Prostate gland (tissue), 2 donors: ENCODE measurements around the gene ATP5F1E. TPM values are rescaled to one million over a fixed set of nuclear protein-coding genes. Genes with fewer than 3 reads are reported as not detected.

Source experiments
- DNase-seq: peaks from one replicate; pipeline ENCODE4 v3.0.0-alpha.2; 2019; ENCODE audit warnings: low spot score
- H3K27ac ChIP-seq, 2 donors: fragments of 200-600 bp; sonication (generic); 2 replicates each; pipeline ENCODE4 v1.5.1; 2017 to 2019
- H3K27me3 ChIP-seq: fragments of 200-600 bp; sonication (generic); replicated peaks from 2 replicates; pipeline ENCODE4 v1.5.1; 2019; ENCODE audit not compliant: insufficient read depth
- H3K36me3 ChIP-seq, 2 donors: fragments of 200-600 bp; sonication (generic); 1 replicate in 1 of 2; 2 replicates in 1 of 2; pipeline versions ENCODE4 v1.5.1 to v1.8.1; 2017 to 2019
- H3K4me1 ChIP-seq: fragments of 200-600 bp; sonication (generic); replicated peaks from 2 replicates; pipeline ENCODE4 v1.5.1; 2019
- H3K4me3 ChIP-seq, 2 donors: fragments of 200-600 bp; sonication (generic); 2 replicates each; pipeline ENCODE4 v1.5.1; 2017 to 2019
- H3K9me3 ChIP-seq: fragments of 200-600 bp; sonication (generic); 2 replicates; pipeline ENCODE4 v1.5.1; 2017
- CTCF ChIP-seq, 4 experiments: fragments of 200-600 bp in 2 of 4; fragments of 450-650 bp in 2 of 4; sonication (generic) in 2 of 4; IDR thresholded peaks; 1 replicate in 3 of 4; 2 replicates in 1 of 4; pipeline ENCODE4 v1.5.1; 2016 to 2019; ENCODE audit warnings: antibody characterized with exemption in 4 of 4, mild to moderate bottlenecking in 2 of 4, moderate library complexity in 2 of 4
- POLR2A ChIP-seq: fragments of 450-650 bp; IDR thresholded peaks from one replicate; pipeline ENCODE4 v1.6.1; 2016; ENCODE audit warnings: antibody characterized with exemption, mild to moderate bottlenecking
- POLR2AphosphoS5 ChIP-seq: sonication (generic); formaldehyde crosslinking; IDR thresholded peaks from one replicate; pipeline ENCODE4 v1.6.1; 2017; ENCODE audit warnings: antibody characterized with exemption
- WGBS: methylation state at CpG from one replicate; pipeline ENCODE4 v1.1.5; 2018; 5-methylcytosine and 5-hydroxymethylcytosine counted together
- intact Hi-C: fragments of 100-400 bp; cut with DNase I; formaldehyde crosslinking; loops from one replicate; pipeline ENCODE4 v1.14.2; 2022
- total RNA-seq, 2 donors: library from RNA; depleted of rRNA; stranded (reverse); fragments of >200 nt; gene quantifications; one replicate each; pipeline ENCODE4 v1.1.0, GENCODE V29; 2016

Gene ATP5F1E
- total RNA-seq, 2 donors from 2014 or later, result 23.5 to 24.4 TPM

- H3K27ac ChIP-seq, result no peak overlapping the region
- no peaks in the 10 kb centered on the region for H3K36me3 ChIP-seq
- no peaks in the 10 kb centered on the region for H3K9me3 ChIP-seq
- 94% methylated on average over 24 of the region's 24 CpGs for WGBS
- TF ChIP-seq POLR2AphosphoS5 (no peak), POLR2A (no peak), CTCF (IDR thresholded peaks at IDR 0.05) (no peak)
- H3K4me1 ChIP-seq, result no peaks in the 10 kb centered on the region
- no peak for DNase-seq
- H3K4me3 ChIP-seq, result no peak overlapping the region
- intact Hi-C loops, result no loop called here
- H3K27me3 ChIP-seq, result no peaks in the 10 kb centered on the region
These were observed 8.0 kb downstream of the ATP5F1E start for GRCh38 chr20:59024111-59024530.

GRCh38 chr20:59023616-59024015, 8.5 kb downstream of the ATP5F1E start:
- H3K27me3 ChIP-seq, result no peaks in the 10 kb centered on the region
- H3K9me3 ChIP-seq, result no peaks in the 10 kb centered on the region
- intact Hi-C loops, result no loop called here
- H3K4me3 ChIP-seq, result no peak overlapping the region
- no peak for DNase-seq
- WGBS, result 95% methylated on average over 13 of the region's 13 CpGs
- no peaks in the 10 kb centered on the region for H3K4me1 ChIP-seq
- no peak for TF ChIP-seq POLR2AphosphoS5
- no peak for TF ChIP-seq CTCF (IDR thresholded peaks at IDR 0.05)
- TF ChIP-seq POLR2A, result no peak
- no peaks in the 10 kb centered on the region for H3K36me3 ChIP-seq
- H3K27ac ChIP-seq, result no peak overlapping the region

DNA sequence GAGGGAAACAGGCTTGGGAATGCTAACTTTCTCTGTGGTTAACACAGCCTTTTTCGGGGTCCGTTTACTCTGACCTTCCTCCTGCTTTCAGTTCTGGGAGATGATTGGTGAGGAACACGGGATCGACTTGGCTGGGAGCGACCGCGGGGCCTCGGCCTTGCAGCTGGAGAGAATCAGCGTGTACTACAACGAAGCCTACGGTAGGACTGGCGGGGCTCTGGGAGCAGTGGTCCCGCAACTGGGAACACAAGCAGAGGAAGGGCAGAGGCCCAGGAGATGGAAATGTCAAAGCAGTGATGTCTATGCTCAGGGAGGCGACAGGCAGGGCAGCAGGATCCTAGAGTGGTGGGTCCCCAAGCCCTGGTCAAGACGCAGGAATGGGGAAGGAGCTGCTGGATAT, 9.4 kb downstream of the ATP5F1E start:
- Histone ChIP-seq H3K4me1 (no peaks in the 10 kb centered on the region), H3K27ac (no peak overlapping the region)

GRCh38 chr20:59020938-59021551, 11.1 kb downstream of the ATP5F1E start:
- intact Hi-C loops, result no loop called here
- Histone ChIP-seq H3K4me3 (no peak overlapping the region), H3K27ac (no peak overlapping the region), H3K4me1 (no peaks in the 10 kb centered on the region), H3K9me3 (no peaks in the 10 kb centered on the region), H3K36me3 (no peaks in the 10 kb centered on the region), H3K27me3 (no peaks in the 10 kb centered on the region)
- TF ChIP-seq CTCF (IDR thresholded peaks at IDR 0.05) (no peak), POLR2A (no peak), POLR2AphosphoS5 (no peak)
- DNase-seq, result no peak
- WGBS, result 49% methylated on average over 5 of the region's 5 CpGs

More for the DNA sequence above, 9.4 kb downstream of the ATP5F1E start:
- TF ChIP-seq CTCF (IDR thresholded peaks at IDR 0.05) (no peak), POLR2AphosphoS5 (no peak), POLR2A (no peak)
- H3K9me3 ChIP-seq, result no peaks in the 10 kb centered on the region
- intact Hi-C loops, result no loop called here
- 87% methylated on average over 15 of the region's 15 CpGs for WGBS
- DNase-seq, result no peak
- H3K36me3 ChIP-seq, result no peaks in the 10 kb centered on the region
- no peaks in the 10 kb centered on the region for H3K27me3 ChIP-seq
- H3K4me3 ChIP-seq, result no peak overlapping the region

- DNase-seq, result no peak
- Histone ChIP-seq H3K4me1 (no peaks in the 10 kb centered on the region), H3K36me3 (no peaks in the 10 kb centered on the region), H3K4me3 (no peak within 1 kb of the TSS), H3K27me3 (no peaks in the 10 kb centered on the region), H3K27ac (no peak within 1 kb of the TSS), H3K9me3 (no peaks in the 10 kb centered on the region)
- intact Hi-C loops, result no loop called here
- 99% methylated on average over 5 of the region's 5 CpGs for WGBS
- no peak for TF ChIP-seq CTCF (IDR thresholded peaks at IDR 0.05)
- no peak for TF ChIP-seq POLR2A
- no peak for TF ChIP-seq POLR2AphosphoS5
These were observed 12.9 kb downstream of the ATP5F1E start, which contains the start of gene TUBB1 for GRCh38 chr20:59019217-59019616. Gene TUBB1 (plus strand): TSS chr20:59019429. CDS start chr20:59019523, 94 bp downstream.
